H9 (cell line): Measurements from ENCODE around the gene TBC1D17. TPM values are rescaled to one million over a fixed set of nuclear protein-coding genes. Genes with fewer than 3 reads are reported as not detected.

ENCODE experiments used
- DNase-seq: peaks from one replicate; pipeline ENCODE4 v3.0.0-alpha.2; 2017
- H2AFZ ChIP-seq: one replicate; pipeline ENCODE4 v1.6.1; 2013; ENCODE audit warnings: mild to moderate bottlenecking, low read length, control low read depth, moderate library complexity
- H2AK5ac ChIP-seq: 2 replicates; pipeline ENCODE4 v1.6.1; 2013; ENCODE audit warnings: low read length, control low read depth, mixed read lengths; ENCODE audit not compliant: insufficient read length
- H2BK120ac ChIP-seq: one replicate; pipeline ENCODE4 v1.6.1; 2013; ENCODE audit warnings: low read depth, mild to moderate bottlenecking, low read length, control low read depth, inconsistent platforms; ENCODE audit not compliant: poor library complexity, severe bottlenecking
- H2BK12ac ChIP-seq: 2 replicates; pipeline ENCODE4 v1.6.1; 2013; ENCODE audit warnings: low read length, control low read depth, mixed read lengths, low read depth; ENCODE audit not compliant: insufficient read length
- H2BK15ac ChIP-seq: 2 replicates; pipeline ENCODE4 v1.6.1; 2013; ENCODE audit warnings: low read depth, low read length, control low read depth
- H2BK20ac ChIP-seq: one replicate; pipeline ENCODE4 v1.6.1; 2013; ENCODE audit warnings: low read depth, mild to moderate bottlenecking, low read length, control low read depth, inconsistent platforms; ENCODE audit not compliant: poor library complexity, severe bottlenecking
- H2BK5ac ChIP-seq: 2 replicates; pipeline ENCODE4 v1.6.1; 2013; ENCODE audit warnings: low read length, control low read depth, mixed read lengths; ENCODE audit not compliant: insufficient read length
- H3K14ac ChIP-seq: 2 replicates; pipeline ENCODE4 v1.6.1; 2013; ENCODE audit warnings: low read length, control low read depth; ENCODE audit not compliant: insufficient read depth
- H3K18ac ChIP-seq: 2 replicates; pipeline ENCODE4 v1.6.1; 2013; ENCODE audit warnings: low read depth, mild to moderate bottlenecking, mixed read lengths, low read length, control low read depth; ENCODE audit not compliant: insufficient read length
- H3K23ac ChIP-seq: 2 replicates; pipeline ENCODE4 v1.6.1; 2013; ENCODE audit warnings: low read length, control low read depth, mixed read lengths, low read depth; ENCODE audit not compliant: insufficient read length
- H3K23me2 ChIP-seq: 2 replicates; pipeline ENCODE4 v1.6.1; 2013; ENCODE audit warnings: low read depth, mild to moderate bottlenecking, mixed read lengths, low read length, control low read depth; ENCODE audit not compliant: insufficient read length, poor library complexity, severe bottlenecking
- H3K27ac ChIP-seq: 2 replicates; pipeline ENCODE4 v1.5.1; 2013; ENCODE audit warnings: low read length, control low read depth, mixed read lengths, low read depth; ENCODE audit not compliant: insufficient read length
- H3K27me3 ChIP-seq: 2 replicates; pipeline ENCODE4 v1.6.1; 2013; ENCODE audit warnings: low read length, control low read depth, inconsistent platforms; ENCODE audit not compliant: insufficient read depth
- H3K4ac ChIP-seq: 2 replicates; pipeline ENCODE4 v1.6.1; 2013; ENCODE audit warnings: low read depth, mild to moderate bottlenecking, control low read depth, inconsistent platforms, low read length, moderate library complexity
- H3K4me1 ChIP-seq: 2 replicates; pipeline ENCODE4 v1.6.1; 2013; ENCODE audit warnings: low read length, control low read depth, inconsistent platforms; ENCODE audit not compliant: insufficient read depth
- H3K4me2 ChIP-seq: 2 replicates; pipeline ENCODE4 v1.6.1; 2013; ENCODE audit warnings: low read length, control low read depth, mixed read lengths; ENCODE audit not compliant: insufficient read length, insufficient read depth
- H3K56ac ChIP-seq: 2 replicates; pipeline ENCODE4 v1.6.1; 2013; ENCODE audit warnings: low read depth, mild to moderate bottlenecking, mixed read lengths, low read length, control low read depth; ENCODE audit not compliant: insufficient read length
- H3K79me1 ChIP-seq: 2 replicates; pipeline ENCODE4 v1.6.1; 2013; ENCODE audit warnings: low read depth, mild to moderate bottlenecking, moderate library complexity, low read length, control low read depth, inconsistent platforms; ENCODE audit not compliant: insufficient read depth, poor library complexity, severe bottlenecking
- H3K79me2 ChIP-seq: 2 replicates; pipeline ENCODE4 v1.6.1; 2013; ENCODE audit warnings: low read length, control low read depth, inconsistent platforms; ENCODE audit not compliant: insufficient read depth
- H3K9ac ChIP-seq: 2 replicates; pipeline ENCODE4 v1.6.1; 2013; ENCODE audit warnings: low read length, control low read depth, mixed read lengths; ENCODE audit not compliant: insufficient read length; ENCODE audit errors: extremely low read depth
- H3K9me3 ChIP-seq: one replicate; pipeline ENCODE4 v1.6.1; 2013; ENCODE audit warnings: low read depth, low read length, inconsistent platforms; ENCODE audit not compliant: control insufficient read depth
- H3T11ph ChIP-seq: one replicate; pipeline ENCODE4 v1.6.1; 2013; ENCODE audit warnings: mild to moderate bottlenecking, low read length, control low read depth, inconsistent platforms
- H4K20me1 ChIP-seq: one replicate; pipeline ENCODE4 v1.6.1; 2013; ENCODE audit not compliant: control insufficient read depth, insufficient read length, insufficient read depth
- H4K5ac ChIP-seq: 2 replicates; pipeline ENCODE4 v1.6.1; 2013; ENCODE audit warnings: low read depth, mild to moderate bottlenecking, mixed read lengths, low read length, control low read depth; ENCODE audit not compliant: insufficient read length
- H4K8ac ChIP-seq: replicated peaks from 2 replicates; pipeline ENCODE4 v1.6.1; 2013; ENCODE audit warnings: low read length, control low read depth, mixed read lengths, low read depth; ENCODE audit not compliant: insufficient read length
- H4K91ac ChIP-seq: 2 replicates; pipeline ENCODE4 v1.6.1; 2013; ENCODE audit warnings: low read depth, mild to moderate bottlenecking, moderate library complexity, mixed read lengths, low read length, control low read depth; ENCODE audit not compliant: insufficient read length
- H3K27ac Mint-ChIP-seq, 3 experiments: 2 replicates in 2 of 3; 3 replicates in 1 of 3; pipeline ENCODE4 v1.8.0; 2020 to 2021; ENCODE audit warnings: mixed read lengths in 3 of 3, mild to moderate bottlenecking in 1 of 3, moderate library complexity in 1 of 3
- H3K27me3 Mint-ChIP-seq: 2 replicates; pipeline ENCODE4 v1.8.0; 2021; ENCODE audit warnings: low read depth, mild to moderate bottlenecking, moderate library complexity, mixed read lengths
- H3K36me3 Mint-ChIP-seq, 3 experiments: 2 replicates in 2 of 3; 3 replicates in 1 of 3; pipeline ENCODE4 v1.8.0; 2020 to 2021; ENCODE audit warnings: low read depth in 3 of 3, mixed read lengths in 3 of 3; ENCODE audit not compliant: insufficient read depth in 1 of 3
- H3K4me1 Mint-ChIP-seq, 2 experiments: 2 replicates each; pipeline ENCODE4 v1.8.0; 2020; ENCODE audit warnings: mixed read lengths in 2 of 2
- H3K4me3 Mint-ChIP-seq, 2 experiments: 2 replicates in 1 of 2; 3 replicates in 1 of 2; pipeline ENCODE4 v1.8.0; 2020 to 2021; ENCODE audit warnings: mild to moderate bottlenecking in 2 of 2, mixed read lengths in 2 of 2, moderate library complexity in 1 of 2
- H3K9me3 Mint-ChIP-seq, 2 experiments: 2 replicates in 1 of 2; 3 replicates in 1 of 2; pipeline ENCODE4 v1.8.0; 2020; ENCODE audit warnings: mild to moderate bottlenecking in 2 of 2, mixed read lengths in 2 of 2, moderate library complexity in 1 of 2
- WGBS: extraction: QIAGEN DNeasy Blood & Tissue Kit; methylation state at CpG from one replicate; pipeline ENCODE4 v1.1.7; 2013; ENCODE audit warnings: missing lambda C conversion rate, low lambda C conversion rate, mixed read lengths; ENCODE audit not compliant: insufficient read length; ENCODE audit errors: extremely low coverage; 5-methylcytosine and 5-hydroxymethylcytosine counted together
- total RNA-seq: library from RNA; stranded (reverse); gene quantifications from 2 replicates; pipeline ENCODE4 v1.2.1, GENCODE V29; 2021
- TF ChIP-seq, protein P1 (sequence below): fragments of 200-600 bp; sonication (generic); conservative IDR thresholded peaks from 3 replicates; pipeline ENCODE4 v1.8.0; 2021; ENCODE audit warnings: antibody characterized with exemption, mild to moderate bottlenecking

The TBC1D17 gene
- total RNA-seq, 1 experiment from 2014 or later = 33.6 TPM

DNA sequence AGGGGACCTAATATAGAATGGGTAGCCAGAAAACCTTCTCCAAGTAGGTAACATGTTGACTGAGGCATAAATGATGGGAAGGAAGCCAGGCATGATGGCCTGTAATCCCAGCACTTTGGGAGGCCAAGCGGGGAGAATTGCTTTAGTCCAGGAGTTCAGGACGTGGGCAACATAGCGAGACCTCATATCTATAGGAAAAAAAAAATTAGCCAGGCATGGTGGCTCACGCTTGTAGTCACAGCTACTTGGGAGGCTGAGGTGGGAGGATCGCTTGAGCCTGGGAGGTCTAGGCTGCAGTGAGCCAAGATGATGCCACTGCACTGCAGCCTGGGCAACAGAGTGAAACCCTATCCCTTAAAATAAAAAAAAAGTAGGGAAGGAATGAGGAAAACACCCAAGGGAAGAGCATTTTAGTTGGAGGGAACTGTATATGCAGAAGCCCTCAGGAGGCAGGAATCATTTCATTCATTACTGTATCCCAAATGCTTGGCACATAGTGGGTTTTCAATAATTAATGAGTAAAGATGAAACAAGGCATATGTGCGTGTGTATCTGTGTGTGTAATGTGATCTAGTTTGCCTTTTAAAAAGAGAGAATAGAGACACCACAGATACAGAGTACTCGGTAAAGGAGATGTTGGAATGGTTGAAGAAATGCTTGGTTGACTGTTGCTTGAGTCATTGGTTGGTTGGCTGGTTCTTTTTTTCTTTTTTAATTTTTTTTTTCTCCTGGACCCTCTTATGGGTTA lies 54.0 kb downstream of the TBC1D17 start:
- H3K4me1 ChIP-seq = no peaks in the 10 kb centered on the region; the same call in 1 of the 2 replicates
- H3K23me2 ChIP-seq = peaks cover 10% of the 10 kb centered on the region
- no peak overlapping the region for H3K18ac ChIP-seq
- no peak overlapping the region for H2AFZ ChIP-seq
- peaks cover 0 to 4% of the 10 kb centered on the region in 2 experiments; a peak in 3 of 5 replicates for H3K9me3 Mint-ChIP-seq
- no peak overlapping the region for H2BK20ac ChIP-seq
- no peak overlapping the region for H2BK5ac ChIP-seq
- no peak overlapping the region for H3K27ac ChIP-seq
- H3K14ac ChIP-seq = no peak overlapping the region
- no peak overlapping the region for H3K23ac ChIP-seq
- H3K56ac ChIP-seq = no peak overlapping the region
- H3K4me3 Mint-ChIP-seq = no peak overlapping the region; a peak in 1 of 5 replicates
- no peaks in the 10 kb centered on the region for H3K27me3 ChIP-seq
- H3K9ac ChIP-seq = no peak overlapping the region
- H3K79me1 ChIP-seq = no peaks in the 10 kb centered on the region
- peaks cover 23 to 42% (median 25%) of the 10 kb centered on the region in 3 experiments for H3K36me3 Mint-ChIP-seq
- no peak overlapping the region for H3K4me2 ChIP-seq
- H4K20me1 ChIP-seq = peaks cover 2% of the 10 kb centered on the region
- no peak overlapping the region for H3T11ph ChIP-seq
- H3K9me3 ChIP-seq = no peaks in the 10 kb centered on the region
- no peak for DNase-seq
- H2AK5ac ChIP-seq = no peak overlapping the region
- no peak overlapping the region for H3K27ac Mint-ChIP-seq
- peaks cover 18% of the 10 kb centered on the region; the same call in 1 of the 2 replicates for H3K79me2 ChIP-seq
- WGBS = no CpG with 5 or more reads among the region's 7 CpGs
- TF ChIP-seq, protein P1, sequence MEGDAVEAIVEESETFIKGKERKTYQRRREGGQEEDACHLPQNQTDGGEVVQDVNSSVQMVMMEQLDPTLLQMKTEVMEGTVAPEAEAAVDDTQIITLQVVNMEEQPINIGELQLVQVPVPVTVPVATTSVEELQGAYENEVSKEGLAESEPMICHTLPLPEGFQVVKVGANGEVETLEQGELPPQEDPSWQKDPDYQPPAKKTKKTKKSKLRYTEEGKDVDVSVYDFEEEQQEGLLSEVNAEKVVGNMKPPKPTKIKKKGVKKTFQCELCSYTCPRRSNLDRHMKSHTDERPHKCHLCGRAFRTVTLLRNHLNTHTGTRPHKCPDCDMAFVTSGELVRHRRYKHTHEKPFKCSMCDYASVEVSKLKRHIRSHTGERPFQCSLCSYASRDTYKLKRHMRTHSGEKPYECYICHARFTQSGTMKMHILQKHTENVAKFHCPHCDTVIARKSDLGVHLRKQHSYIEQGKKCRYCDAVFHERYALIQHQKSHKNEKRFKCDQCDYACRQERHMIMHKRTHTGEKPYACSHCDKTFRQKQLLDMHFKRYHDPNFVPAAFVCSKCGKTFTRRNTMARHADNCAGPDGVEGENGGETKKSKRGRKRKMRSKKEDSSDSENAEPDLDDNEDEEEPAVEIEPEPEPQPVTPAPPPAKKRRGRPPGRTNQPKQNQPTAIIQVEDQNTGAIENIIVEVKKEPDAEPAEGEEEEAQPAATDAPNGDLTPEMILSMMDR = no peak
- no peak overlapping the region for H4K91ac ChIP-seq
- no peak overlapping the region for H4K5ac ChIP-seq
- H2BK12ac ChIP-seq = no peak overlapping the region
- peaks cover 7% of the 10 kb centered on the region for H3K27me3 Mint-ChIP-seq
- H3K4ac ChIP-seq = no peak overlapping the region
- no peak overlapping the region for H2BK120ac ChIP-seq
- H4K8ac ChIP-seq = no peak overlapping the region
- H3K4me1 Mint-ChIP-seq = peaks cover 15 to 28% of the 10 kb centered on the region in 2 experiments
- no peak overlapping the region for H2BK15ac ChIP-seq
